Left cardiac atrium (tissue), 4 donors: ENCODE measurements around the gene MAK. TPM values are rescaled to one million over a fixed set of nuclear protein-coding genes. Genes with fewer than 3 reads are reported as not detected.
"Not testable (repeated sequence)": the region's sequence is repeated elsewhere in the genome, so short reads cannot be mapped to it uniquely, and the experiment has no call there.

Experiments used
- ATAC-seq, 2 donors: fragments of 200-7000 bp; cut with Tn5 transposase; one replicate each; pipeline ENCODE4 v1.9.1; 2020; ENCODE audit warnings: mild to moderate bottlenecking in 2 of 2, moderate library complexity in 2 of 2
- DNase-seq: peaks from one replicate; pipeline ENCODE4 v3.0.0-alpha.2; 2020
- intact Hi-C, 2 donors: fragments of 100-400 bp; cut with DNase I; formaldehyde crosslinking; loops; one replicate each; pipeline versions ENCODE4 v1.14.1 to v1.15.1; 2022 to 2023
- total RNA-seq, 2 donors: library from RNA; stranded (reverse); fragmentation: NEBNext Ultra II Directional; extraction: Animal tissue kit (Norgen Biotek cat#: 25700); gene quantifications; one replicate each; pipeline ENCODE4 v1.2.1, GENCODE V29; 2021
- donor health status: DM: no; HTN: yes; CAD: no.
- donor health status: DM: no; HTN: yes; CAD: no; lungs with severe emphysema.
- donor health status: DM: yes; HTN: yes; CAD: no.
- donor health status: Dilated cardiomyopathy.

The MAK gene
- total RNA-seq, 2 donors from 2014 or later = 0.08 to 0.38 TPM

DNA sequence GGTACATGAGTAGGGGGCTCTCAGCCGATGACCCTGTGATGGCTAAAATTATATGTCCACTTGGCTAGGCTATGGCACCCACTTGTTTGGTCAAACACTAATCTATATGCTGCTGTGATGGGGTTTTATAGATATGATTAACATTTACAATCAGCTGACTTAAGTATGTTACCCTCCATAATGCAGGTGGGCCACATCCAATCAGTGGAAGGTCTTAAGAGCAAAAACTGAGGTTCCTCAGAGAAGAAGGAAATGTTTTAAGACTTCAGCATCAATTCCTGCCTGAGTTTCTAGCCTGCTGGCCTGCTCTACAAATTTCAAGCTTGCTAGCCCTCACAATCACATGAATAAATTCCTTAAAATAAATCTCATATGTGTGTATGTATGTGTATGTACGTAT lies 18.9 kb upstream of the MAK start:
- ATAC-seq = no peak
- no peak for DNase-seq
- intact Hi-C loops = no loop called here

DNA sequence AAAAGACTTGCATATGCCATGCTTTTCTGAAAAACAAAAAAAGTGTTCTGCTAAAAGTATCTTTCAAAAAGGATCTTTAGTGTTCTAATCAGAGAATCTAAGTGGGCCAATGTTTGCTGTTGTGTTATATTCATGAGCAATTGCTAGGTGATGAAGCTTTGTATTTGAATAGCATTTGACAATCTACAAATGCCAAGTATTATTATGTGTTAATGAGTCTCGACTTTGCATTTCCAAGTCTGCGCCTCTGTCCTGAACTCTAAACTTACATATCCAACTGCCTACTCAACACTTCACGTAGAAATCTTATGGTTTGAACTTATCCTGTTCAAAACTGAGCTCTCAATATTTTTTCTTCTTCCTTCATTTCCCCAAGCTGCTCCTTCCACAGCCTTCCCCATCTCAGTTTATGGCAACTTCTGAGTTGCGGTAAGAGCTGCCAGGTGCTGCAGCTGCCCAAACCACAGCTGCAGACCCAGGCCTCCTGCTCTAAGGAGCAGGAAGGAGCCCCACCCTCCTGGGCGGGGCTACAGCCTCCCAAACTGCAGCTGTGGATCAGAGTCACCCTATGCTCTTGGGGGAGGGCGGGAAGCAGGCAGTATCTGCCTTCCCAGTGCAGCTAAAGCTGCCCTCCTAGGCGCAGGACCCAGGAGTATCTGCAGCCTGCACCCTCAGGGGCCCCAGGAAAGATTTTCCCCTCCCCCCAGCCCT lies 16.7 kb upstream of the MAK start:
- intact Hi-C loops = no loop called here
- DNase-seq (no peak), ATAC-seq (no peak)

DNA sequence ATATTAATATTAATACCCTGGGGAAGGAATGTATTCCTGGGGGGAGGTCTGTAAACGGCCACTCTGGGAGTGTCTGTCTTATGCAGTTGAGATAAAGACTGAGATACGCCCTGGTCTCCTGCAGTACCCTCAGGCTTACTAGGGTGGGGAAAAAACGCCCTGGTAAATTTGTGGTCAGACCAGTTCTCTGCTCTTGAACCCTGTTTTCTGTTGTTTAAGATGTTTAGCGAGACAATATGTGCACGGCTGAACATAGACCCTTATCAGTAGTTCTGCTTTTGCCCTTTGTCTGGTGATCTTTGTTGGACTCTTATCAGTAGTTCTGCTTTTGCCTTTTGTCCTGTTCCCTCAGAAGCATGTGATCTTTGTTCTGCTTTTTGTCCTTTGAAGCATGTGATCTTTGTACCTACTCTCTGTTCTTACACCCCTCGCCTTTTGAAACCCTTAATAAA lies 15.5 kb upstream of the MAK start:
- intact Hi-C loops, DNase-seq, ATAC-seq: not testable (repeated sequence)

DNA sequence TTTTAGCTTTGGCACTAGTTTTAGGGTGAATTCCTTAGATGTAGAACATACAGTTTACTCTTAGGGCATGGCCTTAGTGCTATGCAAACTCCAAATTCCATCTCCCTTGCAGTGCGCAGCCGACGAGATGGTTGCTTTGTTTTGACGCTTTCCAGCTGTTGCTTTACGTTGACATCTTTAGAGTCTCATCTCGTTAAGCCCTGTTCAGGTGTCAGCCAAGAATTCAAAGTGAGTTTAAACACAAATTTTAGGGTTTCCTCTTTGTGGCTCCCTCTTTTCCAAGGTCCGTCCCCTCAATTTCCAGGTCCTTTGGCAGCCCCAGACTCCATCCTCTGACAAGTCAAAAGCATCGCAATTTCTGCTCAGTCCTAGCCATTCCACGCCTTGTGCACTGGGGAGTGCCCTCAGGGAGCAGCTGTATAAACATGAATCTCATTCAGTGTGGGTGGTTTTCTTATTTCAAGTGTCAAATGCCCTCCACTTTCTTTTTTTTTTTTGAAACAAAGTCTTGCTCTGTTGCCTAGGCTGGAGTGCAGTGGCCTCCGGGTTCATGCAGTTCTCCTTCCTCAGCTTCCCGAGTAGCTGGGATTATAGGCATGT lies 14.1 kb upstream of the MAK start:
- ATAC-seq = no peak
- intact Hi-C loops = no loop called here
- DNase-seq = no peak

DNA sequence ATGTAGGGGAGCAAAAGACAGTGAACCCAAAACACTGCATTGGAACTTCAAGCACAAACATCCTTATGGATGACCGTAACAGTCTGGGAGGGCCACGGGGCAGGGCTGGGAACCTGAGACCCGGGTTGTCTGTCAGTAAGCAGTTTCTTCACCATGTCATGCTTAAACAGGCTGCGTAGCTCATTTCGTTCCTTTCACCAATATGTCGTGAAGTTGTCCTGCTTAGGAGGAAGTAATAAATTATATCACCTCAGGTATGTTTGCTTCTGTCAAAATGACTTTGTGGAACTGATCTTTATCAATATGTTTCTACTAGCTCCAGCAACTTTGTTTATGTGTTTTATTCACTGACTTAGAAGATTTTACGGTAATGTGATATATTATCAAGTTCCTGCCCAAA lies 12.4 kb upstream of the MAK start:
- intact Hi-C loops = no loop called here
- DNase-seq (no peak), ATAC-seq (no peak)

DNA sequence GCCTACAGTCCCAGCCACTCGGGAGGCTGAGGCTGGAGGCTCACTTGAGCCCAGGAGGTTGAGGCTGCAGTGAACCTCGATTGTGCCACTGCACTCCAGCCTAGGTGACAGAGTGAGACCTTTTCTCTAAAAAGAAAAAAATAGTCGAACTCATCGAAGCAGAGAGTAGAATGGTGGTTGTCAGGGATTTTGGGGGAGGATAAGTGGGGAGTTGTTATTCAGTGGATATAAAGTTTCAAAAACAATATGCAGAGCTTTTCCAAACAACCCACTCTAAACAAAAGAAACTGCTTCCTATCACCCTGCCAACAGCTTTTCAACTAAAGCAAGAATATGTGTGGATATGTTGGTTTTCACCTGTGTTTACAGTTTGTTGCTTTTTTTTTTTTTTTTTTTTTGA lies 11.6 kb upstream of the MAK start:
- no peak for DNase-seq
- intact Hi-C loops = no loop called here
- ATAC-seq = no peak

DNA sequence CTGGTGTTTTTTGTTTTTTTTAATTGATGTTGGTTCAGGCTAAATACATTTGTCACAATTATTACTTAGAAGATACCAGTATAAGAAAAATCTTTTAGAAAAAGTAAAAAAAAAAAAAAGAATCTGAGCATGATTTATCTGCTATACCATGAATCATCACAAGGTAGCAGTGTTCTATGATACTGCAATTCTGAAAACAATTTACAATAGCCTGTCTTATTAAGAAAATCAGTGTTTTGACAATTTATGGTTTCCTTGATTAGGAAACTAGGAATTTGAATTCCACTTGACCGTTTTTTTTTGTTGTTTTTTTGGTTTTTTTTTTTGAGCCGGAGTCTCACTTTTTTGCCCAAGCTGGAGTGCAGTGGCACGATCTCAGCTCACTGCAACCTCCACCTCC lies 9.3 kb upstream of the MAK start:
- no peak for DNase-seq
- no peak for ATAC-seq
- intact Hi-C loops = no loop called here

DNA sequence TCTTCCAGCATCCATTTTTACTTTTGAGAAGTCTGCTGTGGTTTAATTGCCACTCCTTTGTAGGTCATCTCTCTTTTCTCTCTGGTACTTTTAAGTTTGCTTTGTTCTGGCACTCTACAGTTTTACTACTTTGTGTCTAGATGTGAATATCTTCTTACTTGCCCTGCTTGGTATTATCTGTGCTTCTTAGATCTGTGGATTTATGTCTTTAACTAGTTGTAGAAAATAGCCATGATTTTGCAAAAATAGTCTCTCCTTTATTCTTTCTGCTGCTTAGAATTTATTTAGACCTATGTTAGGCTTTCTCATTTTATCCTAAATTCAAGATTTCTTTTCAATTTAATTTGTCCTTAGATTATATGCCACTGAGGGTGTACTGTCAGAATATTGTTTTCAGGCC lies 5.2 kb upstream of the MAK start:
- no peak for ATAC-seq
- intact Hi-C loops = no loop called here
- DNase-seq = no peak

DNA sequence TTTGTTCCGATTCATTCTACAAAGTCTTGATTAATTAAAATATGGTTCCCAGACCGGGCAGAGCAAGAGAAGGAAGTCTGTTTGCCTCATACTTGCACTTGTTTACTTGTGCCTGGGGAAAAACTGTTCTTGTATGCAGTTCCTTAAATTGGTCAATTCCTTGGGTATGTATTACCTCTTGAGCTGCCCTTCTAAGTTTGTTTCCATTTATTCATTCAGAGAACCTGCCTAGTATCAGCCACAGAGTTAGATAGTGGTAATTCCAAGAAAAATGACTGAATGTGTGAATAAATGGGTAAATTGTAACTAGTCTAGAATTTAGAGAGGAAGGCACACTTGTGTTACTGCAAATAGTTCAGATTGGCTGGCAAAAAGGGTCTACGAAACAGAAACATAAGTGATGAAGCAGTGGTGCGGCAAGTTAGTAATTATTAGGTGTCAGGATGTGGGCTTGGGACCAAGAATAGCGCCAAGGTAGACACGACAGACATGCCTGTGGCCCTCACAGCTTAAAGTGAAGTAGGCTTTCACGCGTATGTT lies 525 bp upstream of the MAK start:
- intact Hi-C loops = no loop called here
- ATAC-seq = peak in 1 of 2 donors; percentile 4

DNA sequence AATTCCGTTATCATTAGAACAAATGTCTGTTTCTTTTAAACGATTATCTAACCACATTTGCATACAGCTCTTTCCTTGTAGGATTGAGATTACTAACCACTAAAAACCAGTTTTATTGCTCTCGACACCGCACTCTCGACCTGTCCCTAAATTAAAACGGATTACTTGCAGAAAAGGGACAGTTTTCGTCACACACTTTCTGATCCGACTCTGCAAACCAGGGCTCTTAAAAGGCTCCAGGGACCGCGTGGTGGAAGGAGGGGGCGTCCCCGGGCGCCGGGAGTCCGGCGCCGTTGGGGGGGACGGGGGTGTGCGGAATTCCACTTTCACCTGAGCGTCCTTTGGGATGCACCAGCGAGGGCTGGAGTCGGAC lies 731 bp downstream of the MAK start:
- intact Hi-C loops = no loop called here
- peak in 1 of 2 donors; percentile 2 for ATAC-seq
- DNase-seq = no peak

More for the DNA sequence above, 525 bp upstream of the MAK start:
- DNase-seq = no peak

DNA sequence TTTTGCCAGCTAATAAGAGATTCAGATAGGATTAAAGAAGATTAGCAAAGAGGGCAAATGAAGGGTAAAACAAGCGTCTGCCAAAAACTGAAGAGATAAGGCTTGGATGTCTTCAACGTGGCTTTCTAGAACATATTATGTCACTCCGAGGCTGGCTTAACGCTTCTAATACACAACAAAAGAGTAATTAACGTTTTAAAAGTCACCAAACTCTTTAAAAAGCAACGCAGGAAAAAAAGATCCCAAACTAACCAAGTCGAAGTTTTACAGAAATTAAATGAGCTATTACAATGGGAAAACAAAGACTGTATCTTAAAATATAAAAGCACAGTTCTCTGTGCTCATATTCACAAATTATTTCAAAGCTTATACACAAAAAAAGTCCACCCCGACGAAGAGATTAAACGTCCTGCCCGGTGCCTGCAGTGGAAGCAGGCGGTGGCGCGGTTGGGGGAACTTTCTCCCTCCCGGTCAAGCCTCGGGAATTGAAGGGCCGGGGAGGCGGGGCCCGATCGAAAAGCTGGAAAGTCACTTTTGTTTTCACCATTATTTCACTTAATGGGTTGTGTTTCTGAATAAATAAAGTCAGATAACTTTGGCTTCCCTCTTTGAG lies 1.2 kb downstream of the MAK start:
- peak in 1 of 2 donors; percentile 39 for ATAC-seq
- peak; percentile 45 for DNase-seq
- intact Hi-C loops = no loop called here

DNA sequence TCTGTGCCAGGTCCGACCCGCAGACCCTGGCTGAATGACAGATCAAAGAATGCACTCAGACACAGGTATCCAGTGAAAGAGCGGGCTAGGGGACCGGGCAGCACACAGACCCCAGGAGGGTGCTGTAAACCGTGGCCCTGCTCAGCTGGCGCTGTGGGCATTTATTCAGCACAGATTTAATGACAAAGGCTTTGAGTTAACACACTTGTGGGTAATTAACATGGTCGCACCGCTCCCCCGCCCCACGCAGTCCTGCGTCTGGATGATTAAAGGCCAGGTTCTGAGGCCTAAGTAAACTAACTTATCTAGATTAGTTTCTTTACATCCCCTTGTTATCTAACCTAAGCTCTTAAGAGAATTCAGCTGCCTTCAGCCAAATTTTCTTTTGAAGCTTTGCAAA lies 3.5 kb downstream of the MAK start:
- no peak for ATAC-seq
- DNase-seq = no peak
- intact Hi-C loops = no loop called here

DNA sequence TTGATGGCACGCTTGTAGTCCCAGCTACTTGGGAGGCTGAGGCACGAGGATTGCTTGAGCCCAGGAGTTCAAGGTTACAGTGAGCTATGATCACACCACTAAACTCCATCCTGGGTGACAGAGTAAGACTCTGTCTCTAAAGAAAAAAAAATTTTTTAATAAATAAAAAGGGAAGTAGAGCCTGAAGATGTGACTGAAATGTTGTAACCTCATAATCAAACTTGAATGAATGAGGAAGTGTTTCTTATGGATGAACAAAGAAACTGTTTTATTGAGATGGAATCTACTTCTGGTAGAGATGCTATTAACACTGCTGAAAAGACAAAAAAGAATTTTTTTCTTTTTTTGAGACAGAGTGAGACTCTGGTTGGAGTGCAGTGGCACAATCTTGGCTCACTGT lies 6.7 kb downstream of the MAK start:
- ATAC-seq (no peak), DNase-seq (no peak)
- intact Hi-C loops = no loop called here

DNA sequence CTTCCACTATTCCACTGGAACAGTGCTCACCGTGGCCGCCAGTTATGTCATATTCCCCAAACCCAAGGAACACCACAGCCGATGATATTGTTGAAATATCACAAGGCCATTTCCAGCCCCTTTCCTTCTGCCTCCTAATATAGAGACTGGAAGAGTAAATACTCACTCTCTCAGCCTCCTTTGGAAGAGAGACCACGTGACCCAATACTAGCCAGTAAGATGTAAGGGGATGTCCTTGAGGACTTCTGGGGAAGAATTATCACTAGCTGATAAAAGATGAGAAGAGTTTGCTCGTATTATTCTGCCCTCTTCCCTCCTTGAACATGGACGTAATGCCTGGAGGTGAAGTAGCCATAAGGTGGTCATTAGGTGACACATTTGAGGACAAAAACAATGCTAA lies 13.5 kb downstream of the MAK start:
- DNase-seq = no peak
- ATAC-seq = no peak
- intact Hi-C loops = no loop called here

DNA sequence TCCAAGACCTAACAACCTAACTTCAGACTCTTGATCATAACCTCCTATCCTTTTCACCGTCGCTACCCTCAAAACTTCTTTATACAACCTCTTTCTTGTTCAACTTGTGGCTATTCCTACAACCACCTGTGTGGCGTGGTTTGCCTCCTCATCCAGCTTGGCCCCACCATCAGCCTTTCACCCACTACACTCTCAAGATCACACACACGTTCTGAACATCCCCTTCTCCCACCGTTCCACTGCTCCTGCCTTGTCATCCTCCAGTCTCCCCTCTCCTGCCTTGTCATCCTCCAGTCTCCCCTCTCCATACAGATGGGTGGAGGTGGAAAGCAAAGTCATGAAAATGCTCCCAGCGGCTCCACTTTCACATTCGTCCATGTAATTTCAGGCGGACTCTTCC lies 14.0 kb downstream of the MAK start:
- ATAC-seq = no peak
- intact Hi-C loops = no loop called here
- no peak for DNase-seq

DNA sequence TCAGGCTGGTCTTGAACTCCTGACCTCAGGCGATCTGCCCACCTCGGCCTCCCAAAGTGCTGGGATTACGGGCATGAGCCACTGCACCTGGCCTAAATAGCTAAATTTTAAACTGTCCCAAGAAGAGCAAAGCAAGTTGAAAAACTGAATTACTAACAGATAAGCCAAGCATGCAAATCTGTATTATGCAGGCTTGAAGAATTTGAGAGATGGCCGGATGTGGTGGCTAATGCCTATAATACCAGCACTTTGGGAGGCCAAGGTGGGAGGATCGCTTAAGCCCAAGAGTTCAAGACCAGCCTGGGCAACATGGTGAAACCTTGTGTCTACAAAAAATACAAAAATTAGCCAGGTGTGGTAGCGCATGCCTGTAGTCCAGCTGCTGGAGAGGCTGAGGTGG lies 24.2 kb downstream of the MAK start:
- ATAC-seq, DNase-seq, intact Hi-C loops: not testable (repeated sequence)

DNA sequence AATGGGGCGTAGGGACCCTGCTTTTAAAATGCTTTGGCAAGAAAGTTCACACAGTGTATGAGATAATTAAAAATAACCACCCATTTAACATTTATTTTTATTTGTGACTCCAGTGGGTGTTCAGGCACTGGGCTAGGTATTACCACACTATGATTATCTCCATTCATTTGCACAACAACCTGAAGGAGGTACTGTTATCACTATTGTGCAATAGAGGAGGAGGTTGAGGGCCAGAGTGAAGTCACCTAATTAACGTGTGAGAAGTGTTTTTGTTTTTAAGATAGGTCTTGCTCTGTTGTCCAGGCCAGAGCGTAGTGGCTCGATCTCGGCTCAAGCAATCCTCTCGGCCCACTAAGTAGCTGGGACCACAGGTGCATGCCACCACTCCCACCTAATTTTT lies 29.2 kb downstream of the MAK start:
- intact Hi-C loops = loop anchor here (10.0 kb wide), 2 partner anchors 294 to 334 kb away; no protein-coding TSS in a partner anchor
- ATAC-seq = peak in 1 of 2 donors; percentile 88
- no peak for DNase-seq

DNA sequence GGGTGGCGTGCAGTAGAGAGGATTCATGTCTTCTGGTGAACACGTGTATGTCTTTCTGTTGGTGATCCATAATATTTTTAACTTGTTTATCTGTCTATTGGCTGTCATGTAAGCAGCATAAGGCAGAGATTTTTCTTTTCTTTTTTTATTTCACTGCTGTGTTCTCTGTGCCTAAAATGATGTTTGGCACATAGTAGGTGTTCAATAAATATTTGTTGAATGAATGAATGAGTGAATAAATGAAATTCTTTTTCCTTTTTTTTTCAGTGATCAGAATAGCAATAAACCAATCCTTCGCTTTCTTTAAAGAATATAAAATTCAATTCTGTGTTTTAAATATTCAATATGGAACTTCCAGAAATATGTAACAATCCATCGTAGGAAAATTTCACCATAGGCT lies 30.0 kb downstream of the MAK start:
- ATAC-seq = no peak
- DNase-seq = no peak
- intact Hi-C loops = loop anchor here (10.0 kb wide), 2 partner anchors 294 to 334 kb away; no protein-coding TSS in a partner anchor

DNA sequence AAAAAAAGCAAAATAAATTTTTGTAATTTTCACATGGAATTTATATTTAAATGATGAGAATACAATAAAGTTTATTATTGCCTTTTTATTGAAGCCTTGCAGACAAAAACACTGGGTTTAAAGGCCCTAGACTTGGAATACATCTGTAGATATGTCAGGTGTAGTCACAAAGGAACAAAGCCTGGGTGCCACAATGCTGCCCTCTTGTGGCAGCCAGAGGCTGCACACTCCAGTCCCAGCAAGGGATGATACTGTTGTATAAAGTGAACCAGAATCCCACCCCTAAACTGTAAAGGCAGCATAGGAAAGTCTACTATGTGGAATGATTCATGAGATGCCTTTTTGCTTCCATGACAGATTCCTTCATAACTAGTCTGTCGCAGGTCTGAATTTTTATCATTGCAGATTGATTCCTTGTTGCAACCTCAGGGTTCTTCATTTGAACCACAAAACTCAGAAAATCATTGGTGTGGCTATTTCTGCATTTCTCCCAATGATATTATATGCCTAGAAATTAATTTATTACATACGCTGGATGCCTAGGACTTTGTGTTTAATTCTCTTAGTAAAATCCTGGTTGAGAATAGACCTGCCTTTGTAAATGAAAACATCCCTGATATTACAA lies 37.0 kb downstream of the MAK start:
- intact Hi-C loops = loop anchor here (2.0 to 10.0 kb wide), 3 partner anchors 287 to 327 kb away; no protein-coding TSS in a partner anchor
- DNase-seq = peak; percentile 39
- ATAC-seq = peak; percentile 77 to 89

DNA sequence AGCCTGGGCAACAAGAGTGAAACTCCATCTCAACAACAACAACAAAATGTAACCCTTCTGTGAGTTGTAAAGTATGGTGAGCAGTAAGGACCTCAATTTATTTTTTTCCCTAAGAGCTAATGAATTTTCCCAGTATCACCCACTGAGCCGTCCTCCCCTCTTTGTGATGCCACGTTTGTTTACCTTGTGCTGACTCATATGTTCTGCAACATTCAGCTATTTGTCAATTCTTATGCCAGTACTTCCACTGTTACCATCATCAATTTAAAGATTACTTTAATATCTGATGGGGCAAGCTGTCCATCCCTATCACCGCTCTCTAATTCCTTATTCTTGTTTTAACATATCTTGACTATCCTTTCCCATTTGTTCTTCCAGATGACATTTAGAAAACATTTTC lies 37.5 kb downstream of the MAK start:
- no peak for DNase-seq
- intact Hi-C loops = loop anchor here (2.0 to 10.0 kb wide), 3 partner anchors 286 to 326 kb away; no protein-coding TSS in a partner anchor
- ATAC-seq = peak in 1 of 2 donors; percentile 49
